Right renal pelvis (tissue), 4 donors: ENCODE data around the gene MACROD2. TPM values are rescaled to one million over a fixed set of nuclear protein-coding genes. Genes with fewer than 3 reads are reported as not detected.
"Not testable (repeated sequence)": the region's sequence is repeated elsewhere in the genome, so short reads cannot be mapped to it uniquely, and the experiment has no call there.

Experiments used
- DNase-seq, 4 donors: peaks; one replicate each; pipeline ENCODE4 v3.0.0-alpha.2; 2013; ENCODE audit warnings: low read depth in 4 of 4, low spot score in 3 of 4, missing footprints in 1 of 4
- polyA plus RNA-seq, 4 donors: library from polyadenylated mRNA; unstranded; fragments of 120-200 nt; gene quantifications; one replicate each; pipeline ENCODE4 v1.2.1, GENCODE V29; 2013; ENCODE audit not compliant: insufficient read length in 4 of 4

The MACROD2 gene
- polyA plus RNA-seq, 4 donors = 12.4 to 14.4 (median 13.6) TPM

DNA sequence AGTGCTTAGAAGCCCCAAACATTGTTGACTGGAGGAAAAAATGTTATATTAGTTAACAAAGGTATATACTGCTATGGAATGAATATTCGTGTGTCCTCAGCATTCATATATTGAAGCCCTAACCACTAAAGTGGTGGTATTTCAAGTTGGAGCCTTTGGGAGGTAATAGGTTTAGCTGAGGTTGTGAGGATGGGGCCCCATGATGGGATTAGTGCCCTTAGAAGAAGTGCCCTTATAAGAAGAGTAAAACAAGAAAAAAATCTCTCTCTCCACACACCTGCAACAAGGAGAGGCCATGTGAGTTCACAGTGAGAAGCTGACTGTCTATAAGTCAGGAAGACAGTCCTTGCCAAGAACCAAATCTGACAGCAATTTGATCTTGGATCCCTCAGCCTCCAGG lies 1103.8 kb downstream of the MACROD2 start:
- no peak for DNase-seq

DNA sequence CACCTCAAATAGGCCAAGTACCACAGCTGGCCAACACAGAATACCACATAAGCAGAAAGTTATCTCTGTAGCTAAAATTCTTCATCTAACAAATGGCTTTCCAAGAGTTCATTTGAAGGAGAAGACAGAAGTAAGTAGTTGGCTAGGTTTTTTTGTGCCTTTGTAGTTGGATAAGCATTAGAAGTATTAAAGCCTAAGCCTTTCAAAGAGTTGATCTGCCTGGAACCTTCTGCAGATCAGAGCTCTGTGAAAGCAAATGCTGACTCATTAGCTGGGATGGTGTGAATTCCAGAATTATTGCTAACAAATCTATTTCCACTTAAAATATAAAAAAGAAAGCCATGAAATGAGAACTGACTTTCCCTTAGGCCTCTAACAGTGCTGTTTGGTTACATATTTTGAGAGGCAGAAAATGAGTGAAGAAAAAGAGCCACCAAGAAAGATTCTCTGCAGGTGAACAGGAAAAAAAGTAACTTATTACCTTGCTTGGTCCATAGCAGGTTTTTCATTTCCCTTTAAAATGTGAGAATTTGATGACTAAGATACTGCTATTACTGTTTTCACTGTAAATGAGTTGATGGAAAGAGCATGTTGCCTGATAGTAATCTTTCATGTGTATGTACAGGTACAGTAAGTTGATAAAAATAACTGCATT lies 1105.3 kb downstream of the MACROD2 start:
- DNase-seq = no peak

DNA sequence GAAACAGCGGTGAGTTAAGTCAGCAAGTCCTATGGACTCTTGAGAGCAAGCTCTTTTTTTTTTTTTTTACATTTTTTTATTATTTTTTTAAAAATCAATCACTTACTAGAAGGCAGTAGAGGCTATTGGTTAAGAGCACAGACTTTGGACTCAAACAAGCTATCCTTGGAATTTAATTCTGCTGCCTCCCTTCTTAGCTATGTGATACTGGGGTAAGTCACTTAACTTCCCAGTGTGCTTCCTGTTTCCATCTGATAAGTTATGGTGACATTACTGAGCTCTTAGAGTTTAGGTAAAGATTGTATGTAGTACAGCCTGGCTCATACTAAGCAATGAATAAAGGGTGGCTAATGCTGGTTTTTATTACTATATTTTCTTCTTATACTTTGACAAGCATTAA lies 1112.6 kb downstream of the MACROD2 start:
- no peak for DNase-seq

DNA sequence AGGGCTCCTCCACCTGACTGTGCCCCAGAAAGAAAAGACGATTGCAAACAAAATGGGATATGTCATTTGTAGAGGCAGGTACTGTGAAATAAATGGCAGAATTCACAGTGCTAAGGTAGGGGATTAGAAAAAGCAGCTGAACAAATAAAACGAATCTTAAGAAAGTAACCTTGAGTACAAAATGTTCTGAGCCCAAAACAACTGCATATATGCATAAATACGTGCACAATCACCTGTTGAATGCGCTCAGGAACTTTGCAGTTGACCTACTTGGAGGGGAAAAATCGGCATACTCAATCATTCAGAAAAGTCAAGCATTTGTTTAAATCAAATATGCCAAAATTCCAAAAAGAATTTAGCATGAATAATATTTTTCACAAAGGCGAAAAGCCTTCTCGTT lies 1114.2 kb downstream of the MACROD2 start:
- DNase-seq = no peak

DNA sequence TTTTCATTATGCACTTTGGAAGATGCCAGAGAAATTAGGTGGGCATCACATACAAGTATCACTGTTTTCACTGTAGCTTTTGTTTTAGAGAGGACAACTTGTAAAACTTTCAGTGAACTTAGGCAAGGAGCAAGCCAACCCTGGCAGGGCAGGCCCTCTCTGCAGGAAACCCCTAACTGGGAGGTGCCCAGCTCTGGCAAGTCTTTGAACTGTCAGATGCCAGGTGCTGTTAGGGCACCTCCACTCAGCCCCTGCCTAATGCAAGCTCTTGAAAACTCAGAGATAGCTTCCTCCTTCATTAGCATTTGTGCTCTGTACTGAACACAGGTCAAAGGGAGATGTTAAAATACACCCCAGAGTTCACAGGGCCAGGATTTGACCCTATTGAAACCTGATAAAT lies 1116.3 kb downstream of the MACROD2 start:
- DNase-seq = no peak

DNA sequence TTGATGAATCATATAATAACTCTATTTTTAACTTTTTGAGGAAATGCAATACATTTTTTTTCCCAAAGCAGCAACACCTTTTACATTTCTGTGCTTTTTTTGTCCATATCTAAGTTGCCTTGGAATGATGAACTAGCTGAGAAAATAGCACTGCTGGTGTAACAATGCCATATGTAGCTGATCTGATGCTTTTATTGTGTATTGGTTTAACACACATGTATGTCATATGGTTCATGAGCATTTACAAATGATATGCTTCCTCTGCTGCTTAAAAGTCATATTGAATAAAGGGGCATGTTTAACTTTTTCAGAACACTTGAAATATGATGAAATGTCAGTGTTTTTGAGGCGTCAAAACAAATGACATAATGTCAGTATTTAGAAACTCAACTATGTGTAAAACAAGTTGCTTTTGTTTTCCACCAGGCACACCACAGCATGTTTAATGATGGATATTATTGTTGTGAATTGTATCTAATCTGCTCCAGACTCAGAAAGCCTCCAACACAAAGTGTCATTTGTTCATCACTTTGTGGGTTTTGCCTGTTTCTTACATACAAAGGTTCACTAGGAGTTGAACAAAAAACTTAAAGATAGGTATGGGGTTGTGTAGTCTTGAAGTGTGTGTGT lies 1117.9 kb downstream of the MACROD2 start:
- DNase-seq = no peak

DNA sequence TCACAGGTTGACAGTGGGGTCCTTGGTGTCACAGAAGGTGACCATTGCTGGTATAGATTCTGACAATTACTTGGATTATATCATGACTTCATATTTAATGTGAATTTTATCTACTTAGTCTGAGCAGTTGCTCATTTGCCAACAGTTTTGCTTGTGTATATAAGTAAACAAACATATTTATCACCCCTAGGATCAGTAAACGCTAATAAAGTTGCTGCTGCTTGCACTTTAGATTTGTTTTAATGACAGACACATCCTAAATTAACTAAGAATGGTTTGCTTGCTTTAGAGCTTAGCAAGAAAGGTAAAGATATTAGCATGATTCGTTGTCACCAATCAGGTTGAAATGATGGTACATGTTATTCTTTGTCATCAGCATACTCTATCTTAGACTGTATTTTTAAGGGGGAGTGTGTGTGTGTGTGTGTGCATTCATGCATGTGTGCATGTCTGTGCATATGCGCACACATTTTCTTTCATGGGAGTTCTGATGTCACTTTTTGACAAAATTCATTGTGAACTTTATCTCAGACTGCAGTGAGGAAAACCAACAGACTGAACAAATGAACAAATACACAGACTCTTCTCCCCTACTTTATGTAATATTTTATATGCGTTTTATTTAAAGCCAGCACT lies 1124.7 kb downstream of the MACROD2 start:
- DNase-seq = no peak

DNA sequence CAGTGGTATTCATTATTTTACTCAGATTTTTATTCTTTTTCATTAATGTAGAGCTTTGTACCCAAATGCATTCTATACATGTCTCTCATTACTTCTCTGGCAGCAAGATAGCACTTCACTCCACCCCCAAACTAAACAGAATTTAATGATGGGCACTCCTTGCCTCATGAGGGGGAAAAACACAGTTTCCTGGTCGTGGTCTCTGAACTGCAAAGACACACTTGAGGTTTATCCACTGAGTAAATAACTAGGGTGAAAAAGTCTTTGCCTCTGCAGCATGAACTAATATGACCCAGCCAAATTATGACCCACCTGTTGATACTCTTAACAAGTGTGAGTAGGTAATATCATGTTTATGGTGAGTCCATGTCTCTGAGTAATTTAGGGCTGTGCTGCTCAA lies 1127.3 kb downstream of the MACROD2 start:
- no peak for DNase-seq

GRCh38 chr20:15131176-15131575 lies 1135.9 kb downstream of the MACROD2 start:
- DNase-seq = no peak

DNA sequence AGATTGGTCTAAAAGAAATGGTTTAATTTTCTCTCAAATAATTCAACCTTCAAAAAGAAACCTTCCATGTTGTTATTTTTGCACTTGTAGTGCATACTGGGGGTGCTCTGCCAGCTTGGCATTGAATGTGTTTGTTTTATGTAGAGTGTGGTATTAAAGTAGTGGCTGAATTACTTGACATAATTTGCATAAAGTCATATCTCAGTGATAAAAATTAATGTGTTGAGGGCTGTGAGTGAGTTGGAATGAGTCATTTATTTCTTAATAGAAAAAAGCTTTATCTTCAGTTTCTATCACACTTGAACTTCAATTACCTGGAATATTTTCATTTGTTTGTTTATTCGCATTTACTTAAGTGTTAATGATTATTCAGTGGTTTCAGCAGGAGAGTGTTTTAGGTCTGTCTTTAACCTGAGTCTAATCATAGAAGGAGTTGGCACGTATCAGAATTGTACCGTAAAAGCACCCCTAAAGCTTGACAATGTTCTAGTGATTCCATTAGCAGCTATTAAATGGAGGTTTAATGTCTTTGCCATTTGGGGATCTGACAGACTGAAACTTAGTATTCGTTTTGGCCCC lies 1143.3 kb downstream of the MACROD2 start:
- DNase-seq = no peak

- DNase-seq = no peak
Observed at GRCh38 chr20:15139522-15139921, 1144.2 kb downstream of the MACROD2 start.

DNA sequence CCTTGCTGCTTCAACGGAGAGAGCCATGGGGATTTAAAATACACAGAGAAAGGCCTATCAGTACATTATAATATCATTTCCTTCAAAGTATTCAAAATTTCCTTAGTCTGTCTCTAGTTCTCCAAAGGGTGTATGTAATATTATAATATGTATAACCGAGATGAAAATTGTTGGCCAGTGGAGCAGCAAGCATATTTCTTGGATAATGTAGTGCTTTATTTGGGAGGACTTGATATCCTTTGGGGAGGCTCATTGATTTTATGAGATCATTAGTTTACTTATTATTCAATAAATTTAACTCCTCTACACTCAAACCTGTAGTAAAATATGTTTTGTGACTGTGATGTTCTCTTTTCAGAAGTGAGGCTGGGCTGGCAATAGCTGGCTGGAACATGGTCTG lies 1145.0 kb downstream of the MACROD2 start:
- DNase-seq = no peak

DNA sequence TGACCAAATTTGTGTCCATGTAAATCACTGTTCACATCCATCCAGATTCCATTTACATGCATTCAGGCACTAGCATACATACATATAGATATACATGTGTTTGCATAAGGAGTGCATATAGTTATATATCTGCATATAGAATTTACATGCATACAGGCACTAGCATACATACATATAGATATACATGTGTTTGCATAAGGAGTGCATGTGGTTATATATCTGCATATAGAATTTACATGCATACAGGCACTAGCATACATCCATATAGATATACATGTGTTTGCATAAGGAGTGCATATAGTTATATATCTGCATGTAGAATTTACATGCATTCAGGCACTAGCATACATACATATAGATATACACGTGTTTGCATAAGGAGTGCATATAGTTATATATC lies 1145.6 kb downstream of the MACROD2 start:
- not testable (repeated sequence) for DNase-seq

GRCh38 chr20:15141861-15142260 lies 1146.5 kb downstream of the MACROD2 start:
- no peak for DNase-seq

GRCh38 chr20:15143478-15143877 lies 1148.2 kb downstream of the MACROD2 start:
- DNase-seq = no peak

DNA sequence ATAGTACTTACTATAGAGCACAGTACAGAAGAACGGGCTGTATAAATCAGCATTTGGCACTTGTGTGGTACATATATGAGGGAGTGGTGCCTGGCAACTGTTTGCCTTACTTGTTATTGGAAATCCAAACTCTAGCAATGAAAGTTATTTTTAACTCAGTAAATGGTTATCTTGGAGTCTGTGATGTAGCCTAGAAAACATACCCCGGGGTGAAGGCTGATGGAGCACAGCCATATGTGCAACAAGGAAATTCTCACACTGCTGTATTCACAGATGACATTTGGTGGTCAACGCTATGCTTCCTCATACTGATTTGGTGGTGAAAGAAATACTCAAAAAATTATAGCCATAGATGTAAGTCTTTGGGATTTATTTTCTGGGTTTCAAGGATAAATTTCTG lies 1149.6 kb downstream of the MACROD2 start:
- no peak for DNase-seq

GRCh38 chr20:15146948-15147347 lies 1151.6 kb downstream of the MACROD2 start:
- peak in 2 of 4 donors; percentile 3 to 23 for DNase-seq

DNA sequence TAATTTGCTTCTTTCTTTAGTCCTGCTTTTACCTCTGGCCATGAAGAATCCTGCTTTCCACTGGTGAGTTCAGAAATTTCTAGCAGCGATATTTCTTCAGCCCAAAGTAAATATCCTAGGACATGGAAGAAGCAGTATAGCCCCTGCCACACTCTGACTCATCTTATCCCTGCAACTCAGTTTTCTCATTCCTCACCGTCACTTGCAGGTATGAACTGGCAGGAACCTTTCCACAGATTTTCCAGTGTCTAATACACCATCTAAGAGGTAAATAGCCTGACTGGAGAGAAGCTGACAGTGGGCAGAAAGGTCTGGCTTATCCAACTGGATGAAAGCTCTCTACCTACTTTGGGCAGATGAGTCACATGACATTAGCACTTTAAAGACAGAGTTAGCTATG lies 1158.8 kb downstream of the MACROD2 start:
- no peak for DNase-seq

GRCh38 chr20:15155848-15156401 lies 1160.6 kb downstream of the MACROD2 start:
- no peak for DNase-seq

- no peak for DNase-seq
Observed at GRCh38 chr20:15158533-15158932, 1163.2 kb downstream of the MACROD2 start.

DNA sequence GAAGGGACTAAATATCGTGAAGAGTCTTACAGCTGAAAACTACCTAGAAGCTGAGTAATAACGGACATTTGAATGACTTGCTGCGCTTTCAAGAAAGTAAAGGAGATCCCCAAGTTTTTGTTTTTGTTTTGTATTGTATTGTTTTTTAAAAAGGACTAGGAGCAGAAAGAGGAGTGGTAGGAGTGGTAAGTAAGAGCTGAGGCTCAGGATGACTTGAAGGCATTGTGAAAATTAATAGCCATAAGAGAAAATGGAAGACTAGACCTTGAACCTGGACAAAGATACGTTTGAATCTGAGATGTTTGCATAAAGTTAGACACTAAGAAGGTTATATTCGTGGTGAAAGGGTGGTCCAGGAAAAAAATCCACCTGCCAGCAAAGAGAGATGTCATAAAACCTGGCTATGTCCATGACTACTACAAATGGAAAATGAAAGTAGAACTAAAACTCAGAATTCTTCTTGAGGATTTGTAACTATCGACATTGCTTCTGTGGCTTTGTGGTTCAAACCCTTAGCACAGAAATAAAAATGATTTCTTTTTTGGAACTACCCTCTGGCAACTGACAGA lies 1166.8 kb downstream of the MACROD2 start:
- DNase-seq = no peak
